Endothelial cell of umbilical vein (primary cell): ENCODE measurements around the gene IL17F. TPM values are rescaled to one million over a fixed set of nuclear protein-coding genes. Genes with fewer than 3 reads are reported as not detected.

Experiments
- BruUV-seq: library from RNA; stranded (reverse); fragments of 400-500 nt; replicated peaks from 2 replicates; lab custom pipeline; 2021; lab: Mats Ljungman, UMichigan
- CTCF ChIA-PET: fragments of 300-600, 350-600 bp; sonication (Branson Sonifier 250); formaldehyde crosslinking; loops from one replicate; lab custom pipeline; 2021; ENCODE audit warnings: antibody characterized with exemption, inconsistent platforms; lab: Charles Lee
- POLR2A ChIA-PET: fragments of 300-600, 350-600 bp; sonication (Branson Sonifier 250); formaldehyde crosslinking; loops from one replicate; lab custom pipeline; 2021; ENCODE audit warnings: antibody characterized with exemption, inconsistent platforms; lab: Charles Lee
- DNase-seq: peaks from one replicate; pipeline ENCODE4 v3.0.0-alpha.2; 2011; ENCODE audit warnings: low read depth, low spot score
- FAIRE-seq: peaks from 2 replicates; lab custom pipeline; 2011; peaks lifted over from hg19 to GRCh38; lab: Jason Lieb, UNC
- H2AFZ ChIP-seq: 2 replicates; pipeline ENCODE4 v1.6.0; 2012; ENCODE audit warnings: low read depth, low read length, control low read depth, inconsistent platforms
- H3K27ac ChIP-seq: 2 replicates; pipeline ENCODE4 v1.5.1; 2011; ENCODE audit warnings: low read depth, mild to moderate bottlenecking, control low read depth, low read length, moderate library complexity; ENCODE audit not compliant: insufficient read depth
- H3K27me3 ChIP-seq, 2 experiments: 2 replicates each; pipeline versions ENCODE4 v1.6.0 to v1.6.1; 2011; ENCODE audit warnings: low read length in 2 of 2, mixed read lengths in 1 of 2; ENCODE audit not compliant: control insufficient read depth in 2 of 2, insufficient read depth in 2 of 2
- H3K36me3 ChIP-seq, 2 experiments: 2 replicates in 1 of 2; 3 replicates in 1 of 2; pipeline ENCODE4 v1.5.1; 2011; ENCODE audit warnings: low read length in 2 of 2, mild to moderate bottlenecking in 1 of 2, moderate library complexity in 1 of 2; ENCODE audit not compliant: control insufficient read depth in 2 of 2, insufficient read depth in 2 of 2; ENCODE audit errors: extremely low read depth in 1 of 2
- H3K4me1 ChIP-seq: 3 replicates; pipeline ENCODE4 v1.5.1; 2011; ENCODE audit warnings: mild to moderate bottlenecking, low read length; ENCODE audit not compliant: control insufficient read depth, insufficient read depth; ENCODE audit errors: extremely low read depth
- H3K4me2 ChIP-seq: 2 replicates; pipeline ENCODE4 v1.6.1; 2011; ENCODE audit warnings: low read length, control low read depth, mixed read lengths; ENCODE audit not compliant: insufficient read depth
- H3K4me3 ChIP-seq, 3 experiments: fragments of 200-600 bp in 1 of 3; sonication (generic), shearing (Covaris generic) in 1 of 3; replicated peaks in 1 of 3; 2 replicates each; pipeline ENCODE4 v1.5.1; 2011 to 2016; ENCODE audit warnings: control low read depth in 3 of 3, low read length in 3 of 3, mild to moderate bottlenecking in 2 of 3, inconsistent platforms in 1 of 3, low read depth in 1 of 3, moderate library complexity in 1 of 3; ENCODE audit not compliant: insufficient read depth in 1 of 3
- H3K79me2 ChIP-seq: 2 replicates; pipeline ENCODE4 v1.6.0; 2012; ENCODE audit warnings: low read length, inconsistent platforms; ENCODE audit not compliant: control insufficient read depth, insufficient read depth
- H3K9ac ChIP-seq: replicated peaks from 2 replicates; pipeline ENCODE3; 2011; ENCODE audit warnings: low read length, control low read depth; ENCODE audit not compliant: insufficient read depth; ENCODE audit errors: extremely low read depth
- H3K9me1 ChIP-seq: replicated peaks from 3 replicates; pipeline ENCODE4 v1.6.0; 2011; ENCODE audit warnings: mild to moderate bottlenecking, low read length; ENCODE audit not compliant: control insufficient read depth, insufficient read depth; ENCODE audit errors: extremely low read depth
- H3K9me3 ChIP-seq: replicated peaks from 2 replicates; pipeline ENCODE4 v1.5.1; 2012; ENCODE audit warnings: low read length, inconsistent platforms; ENCODE audit not compliant: control insufficient read depth, insufficient read depth
- H4K20me1 ChIP-seq: replicated peaks from 2 replicates; pipeline ENCODE3; 2011; ENCODE audit warnings: mild to moderate bottlenecking, low read length; ENCODE audit not compliant: control insufficient read depth, insufficient read depth; ENCODE audit errors: extremely low read depth
- EZH2 ChIP-seq: IDR thresholded peaks from 2 replicates; pipeline ENCODE4 v1.6.1; 2012; ENCODE audit warnings: borderline replicate concordance, low read depth, mild to moderate bottlenecking, moderate library complexity, low read length, inconsistent platforms; ENCODE audit not compliant: severe bottlenecking
- FOS ChIP-seq: IDR thresholded peaks from 2 replicates; pipeline ENCODE4 v1.6.1; 2011; ENCODE audit warnings: mild to moderate bottlenecking, low read length, moderate library complexity, borderline replicate concordance; ENCODE audit not compliant: insufficient read depth
- GATA2 ChIP-seq: IDR thresholded peaks from 2 replicates; pipeline ENCODE4 v1.7.0; 2011; ENCODE audit warnings: low read depth, mild to moderate bottlenecking, moderate library complexity, mixed read lengths, low read length; ENCODE audit not compliant: insufficient read length, insufficient read depth
- JUN ChIP-seq: IDR thresholded peaks from 2 replicates; pipeline ENCODE4 v1.6.1; 2011; ENCODE audit warnings: borderline replicate concordance, low read depth; ENCODE audit not compliant: insufficient read length, insufficient read depth
- MYC ChIP-seq: IDR thresholded peaks from one replicate; pipeline ENCODE4 v1.6.1; 2011; ENCODE audit warnings: mild to moderate bottlenecking, low read depth, low read length
- POLR2A ChIP-seq: IDR thresholded peaks from 2 replicates; pipeline ENCODE4 v1.6.1; 2012; ENCODE audit warnings: low read depth, mild to moderate bottlenecking, control low read depth, low read length
- POLR2AphosphoS5 ChIP-seq: IDR thresholded peaks from 2 replicates; pipeline ENCODE4 v1.6.1; 2012; ENCODE audit warnings: low read depth, mild to moderate bottlenecking, control low read depth, low read length, moderate library complexity; ENCODE audit not compliant: insufficient read depth
- dilution Hi-C: fragments of 300-500 bp; cut with MboI; formaldehyde crosslinking; loops from one replicate; pipeline ENCODE4 v1.15.0; 2019; ENCODE audit warnings: low sequenced_read_pairs; ENCODE audit not compliant: extremely low pct_ligation_motif_present
- intact Hi-C: fragments of 100-400 bp; cut with micrococcal nuclease; formaldehyde crosslinking; loops from one replicate; pipeline ENCODE4 v1.10.0; 2022
- polyA plus RNA-seq, 4 experiments: library from polyadenylated mRNA; depleted of rRNA in 3 of 4; stranded (reverse) in 3 of 4; unstranded in 1 of 4; fragments of >200 nt; gene quantifications; 2 replicates each; pipeline versions ENCODE4 v1.2.1 to v1.2.3, GENCODE V29; 2011 to 2012; ENCODE audit warnings: missing spikeins in 1 of 4
- total RNA-seq: library from RNA; stranded (reverse); gene quantifications from 2 replicates; pipeline ENCODE4 v1.2.3, GENCODE V29; 2021
- TF ChIP-seq, protein P1 (sequence below): IDR thresholded peaks from 2 replicates; pipeline ENCODE4 v1.6.1; 2011; ENCODE audit not compliant: insufficient read depth, insufficient read length
- TF ChIP-seq, protein P2 (sequence below), 2 donors: IDR thresholded peaks; 1 replicate in 1 of 2; 2 replicates in 1 of 2; pipeline ENCODE4 v1.5.1; 2011; ENCODE audit warnings: low read length in 2 of 2, mild to moderate bottlenecking in 2 of 2, moderate library complexity in 2 of 2, control low read depth in 1 of 2, inconsistent platforms in 1 of 2, low read depth in 1 of 2; ENCODE audit not compliant: insufficient read depth in 1 of 2; ENCODE audit errors: extremely low read depth in 1 of 2

Gene IL17F
- total and polyA plus RNA-seq, 2 donors (not counting 3 experiments of a cell fraction or from before 2014, with no cell fraction given) = not detected

DNA sequence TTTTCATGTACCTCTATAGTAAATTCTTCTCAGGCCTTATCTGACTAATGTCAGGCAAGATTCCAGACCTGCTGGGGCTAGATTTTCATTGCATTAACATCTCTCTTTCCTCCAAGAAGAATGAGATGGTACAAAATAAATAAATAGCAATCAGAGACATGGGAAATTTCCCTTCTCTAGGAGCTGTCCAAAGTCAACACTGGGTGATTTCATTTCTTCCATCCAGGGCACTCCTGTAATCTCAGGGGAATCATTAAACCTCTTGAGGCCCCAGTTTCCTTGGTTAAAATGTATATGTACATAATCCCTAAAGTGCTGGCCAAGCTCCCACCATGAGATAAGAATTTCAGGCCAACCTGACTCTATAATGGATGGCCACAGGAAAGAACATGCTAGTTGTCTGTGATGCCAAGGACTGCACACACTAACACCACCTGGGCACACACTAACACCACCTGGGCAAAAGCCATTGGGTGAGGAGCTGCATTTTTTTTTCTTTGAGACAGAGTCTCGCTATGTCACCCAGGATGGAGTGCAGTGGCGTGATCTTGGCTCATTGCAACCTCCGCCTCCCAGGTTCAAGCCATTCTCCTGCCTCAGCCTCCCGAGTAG, 912 bp downstream of the IL17F start:
- TF ChIP-seq, protein P1, sequence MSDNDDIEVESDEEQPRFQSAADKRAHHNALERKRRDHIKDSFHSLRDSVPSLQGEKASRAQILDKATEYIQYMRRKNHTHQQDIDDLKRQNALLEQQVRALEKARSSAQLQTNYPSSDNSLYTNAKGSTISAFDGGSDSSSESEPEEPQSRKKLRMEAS = no peak
- TF ChIP-seq POLR2AphosphoS5 (no peak), JUN (no peak), EZH2 (no peak), POLR2A (no peak), MYC (no peak), GATA2 (no peak), FOS (no peak)
- TF ChIP-seq, protein P2, sequence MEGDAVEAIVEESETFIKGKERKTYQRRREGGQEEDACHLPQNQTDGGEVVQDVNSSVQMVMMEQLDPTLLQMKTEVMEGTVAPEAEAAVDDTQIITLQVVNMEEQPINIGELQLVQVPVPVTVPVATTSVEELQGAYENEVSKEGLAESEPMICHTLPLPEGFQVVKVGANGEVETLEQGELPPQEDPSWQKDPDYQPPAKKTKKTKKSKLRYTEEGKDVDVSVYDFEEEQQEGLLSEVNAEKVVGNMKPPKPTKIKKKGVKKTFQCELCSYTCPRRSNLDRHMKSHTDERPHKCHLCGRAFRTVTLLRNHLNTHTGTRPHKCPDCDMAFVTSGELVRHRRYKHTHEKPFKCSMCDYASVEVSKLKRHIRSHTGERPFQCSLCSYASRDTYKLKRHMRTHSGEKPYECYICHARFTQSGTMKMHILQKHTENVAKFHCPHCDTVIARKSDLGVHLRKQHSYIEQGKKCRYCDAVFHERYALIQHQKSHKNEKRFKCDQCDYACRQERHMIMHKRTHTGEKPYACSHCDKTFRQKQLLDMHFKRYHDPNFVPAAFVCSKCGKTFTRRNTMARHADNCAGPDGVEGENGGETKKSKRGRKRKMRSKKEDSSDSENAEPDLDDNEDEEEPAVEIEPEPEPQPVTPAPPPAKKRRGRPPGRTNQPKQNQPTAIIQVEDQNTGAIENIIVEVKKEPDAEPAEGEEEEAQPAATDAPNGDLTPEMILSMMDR (IDR thresholded peaks at IDR 0.05; ENCODE audit: extremely low read depth in 1 of 2, insufficient read depth in 1 of 2, low read depth in 1 of 2, low read length in 2 of 2) = no peak
- DNase-seq (peak; percentile 43), FAIRE-seq (no peak)
- H4K20me1 ChIP-seq = no peaks in the 10 kb centered on the region
- ChIA-PET POLR2A (no interaction called here), CTCF (interaction anchor here (1.0 to 1.4 kb wide), 2 partner anchors 9 to 10 kb away, joined by 4 to 9 read pairs; no protein-coding TSS in a partner anchor)
- H3K27me3 ChIP-seq = peaks cover 2 to 3% of the 10 kb centered on the region in 2 experiments
- no peaks in the 10 kb centered on the region for H3K36me3 ChIP-seq
- no peaks in the 10 kb centered on the region for H3K9me3 ChIP-seq
- BruUV-seq = no TSS peak
- dilution Hi-C loops (no loop called here), intact Hi-C loops (no loop called here)
- H3K27ac ChIP-seq = no peak overlapping the region
- no peak overlapping the region for H3K4me3 ChIP-seq
- no peak overlapping the region for H3K4me2 ChIP-seq
- H3K4me1 ChIP-seq = no peaks in the 10 kb centered on the region
- no peaks in the 10 kb centered on the region for H3K9me1 ChIP-seq
- H3K79me2 ChIP-seq = no peaks in the 10 kb centered on the region
- H3K9ac ChIP-seq = no peak overlapping the region
- no peak overlapping the region for H2AFZ ChIP-seq
